ENCODE results near the gene IL1RL2. TPM values are rescaled to one million over a fixed set of nuclear protein-coding genes. Genes with fewer than 3 reads are reported as not detected.

Gene IL1RL2
- total and polyA plus RNA-seq, 2 of the 8 experiments (the other 6 are each of a cell fraction or from before 2014, with no cell fraction given), result not detected

DNA sequence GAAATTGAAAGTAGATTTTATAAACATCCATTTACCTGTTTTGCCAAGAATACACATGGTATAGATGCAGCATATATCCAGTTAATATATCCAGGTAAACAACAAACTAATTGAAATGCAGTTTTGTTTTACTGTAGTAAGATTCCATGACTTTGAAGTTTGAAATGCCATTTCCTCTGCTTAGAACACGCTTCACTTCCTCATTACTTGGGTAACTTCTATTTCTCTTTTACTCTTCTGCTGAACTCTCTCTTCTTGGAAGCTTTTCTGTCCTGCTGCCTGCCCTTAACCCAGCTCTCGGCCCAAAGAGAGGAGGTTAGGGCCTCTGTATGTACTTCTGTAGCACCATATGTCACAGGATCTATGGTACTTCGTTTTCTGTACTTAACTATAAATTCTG lies 14.1 kb upstream of the IL1RL2 start (continued):
- TF ChIP-seq PHF8 (conservative IDR thresholded peaks at IDR 0.05; ENCODE audit: low read depth, low read length), result no peak
- TF ChIP-seq CBX5 (IDR thresholded peaks at IDR 0.05; ENCODE audit: low read depth, low read length), result no peak
